Loucy (cell line): ENCODE results near the gene RBM8A.
A peak's percentile ranks its signal among the peaks of the same experiment; 100 is the strongest.

ENCODE experiments used
- H2AFZ ChIP-seq: fragments of 200-600 bp; sonication (generic); 2 replicates; pipeline ENCODE4 v1.6.0; 2016; ENCODE audit warnings: antibody characterized with exemption, mild to moderate bottlenecking, low read length, moderate library complexity
- H3F3A ChIP-seq: fragments of 200-600 bp; 2 replicates; pipeline ENCODE4 v1.6.0; 2016; ENCODE audit warnings: antibody characterized with exemption, low read depth, mild to moderate bottlenecking
- H3K27me3 ChIP-seq: fragments of 200-600 bp; sonication (generic); 2 replicates; pipeline ENCODE4 v1.6.1; 2014; ENCODE audit warnings: low read length, mild to moderate bottlenecking; ENCODE audit not compliant: insufficient read depth, poor library complexity, severe bottlenecking
- H3K36me3 ChIP-seq: fragments of 200-600 bp; sonication (generic); 2 replicates; pipeline ENCODE4 v1.6.1; 2016; ENCODE audit warnings: low read length; ENCODE audit not compliant: insufficient read depth
- H3K4me1 ChIP-seq: fragments of 200-600 bp; sonication (generic); 2 replicates; pipeline ENCODE4 v1.5.1; 2014; ENCODE audit warnings: low read length, mild to moderate bottlenecking; ENCODE audit not compliant: insufficient read depth, poor library complexity, severe bottlenecking
- H3K4me2 ChIP-seq: fragments of 200-600 bp; sonication (generic); 2 replicates; pipeline ENCODE4 v1.6.0; 2014; ENCODE audit warnings: antibody characterized with exemption, low read length, low read depth, mild to moderate bottlenecking; ENCODE audit not compliant: poor library complexity, severe bottlenecking
- H3K4me3 ChIP-seq: fragments of 200-600 bp; sonication (generic); 2 replicates; pipeline ENCODE4 v1.5.1; 2014; ENCODE audit warnings: low read length, mild to moderate bottlenecking, mixed read lengths; ENCODE audit not compliant: poor library complexity, severe bottlenecking
- H3K79me2 ChIP-seq: fragments of 200-600 bp; sonication (generic); 2 replicates; pipeline ENCODE4 v1.6.1; 2014; ENCODE audit warnings: low read length; ENCODE audit not compliant: insufficient read depth
- H3K9ac ChIP-seq: fragments of 200-600 bp; sonication (generic); 2 replicates; pipeline ENCODE4 v1.6.0; 2014; ENCODE audit warnings: mild to moderate bottlenecking, low read depth, low read length, moderate library complexity; ENCODE audit not compliant: poor library complexity, severe bottlenecking
- H3K9me2 ChIP-seq: fragments of 200-600 bp; sonication (generic); replicated peaks from 2 replicates; pipeline ENCODE4 v1.6.1; 2016; ENCODE audit warnings: low read depth, low read length, mixed read lengths
- H3K9me3 ChIP-seq: fragments of 200-600 bp; sonication (generic); 2 replicates; pipeline ENCODE4 v1.6.1; 2014; ENCODE audit warnings: mild to moderate bottlenecking, antibody characterized with exemption, low read length, low read depth; ENCODE audit not compliant: insufficient read depth
- H4K20me1 ChIP-seq: fragments of 200-600 bp; sonication (generic); 2 replicates; pipeline ENCODE4 v1.6.0; 2014; ENCODE audit warnings: antibody characterized with exemption, low read length, mild to moderate bottlenecking; ENCODE audit not compliant: insufficient read depth, poor library complexity, severe bottlenecking
- CTCF ChIP-seq: fragments of 200-600 bp; sonication (generic); conservative IDR thresholded peaks from 2 replicates; pipeline ENCODE4 v1.5.1; 2014; ENCODE audit warnings: mild to moderate bottlenecking, antibody characterized with exemption, low read length
- EZH2phosphoT487 ChIP-seq: fragments of 200-600 bp; IDR thresholded peaks from 2 replicates; pipeline ENCODE4 v1.6.1; 2018; ENCODE audit warnings: antibody characterized with exemption, mild to moderate bottlenecking, moderate library complexity, borderline replicate concordance

RBM8A gene

GRCh38 chr1:145958734-145959133 lies 31.4 kb upstream of the RBM8A start:
- H3K9me2 ChIP-seq: no peaks in the 10 kb centered on the region
- peaks cover 17% of the 10 kb centered on the region for H4K20me1 ChIP-seq
- no peaks in the 10 kb centered on the region for H3K36me3 ChIP-seq
- 0 out of 2 replicates have a peak, but pooled peaks cover 8% of the 10 kb centered on the region for H3F3A ChIP-seq
- H3K79me2 ChIP-seq: peaks cover 67% of the 10 kb centered on the region
- no peaks in the 10 kb centered on the region for H3K27me3 ChIP-seq
- TF ChIP-seq CTCF: no peak
- no peak for TF ChIP-seq EZH2phosphoT487
- H3K4me2 ChIP-seq: peak overlapping the region; percentile 83
- H3K4me3 ChIP-seq: peak overlapping the region; percentile 79
- H3K4me1 ChIP-seq: peaks cover 68% of the 10 kb centered on the region
- H2AFZ ChIP-seq: no peak overlapping the region
- no peaks in the 10 kb centered on the region for H3K9me3 ChIP-seq
- peak overlapping the region; percentile 86 for H3K9ac ChIP-seq

GRCh38 chr1:145957443-145958319 lies 30.4 kb upstream of the RBM8A start, which contains the start of gene LIX1L:
Gene LIX1L, minus strand, starts transcription at chr1:145958017. Its CDS starts 90 bp downstream, at chr1:145957927.
- Histone ChIP-seq H3K4me1 (peaks cover 63% of the 10 kb centered on the region), H3K4me3 (peak within 1 kb of the TSS; percentile 79), H3K27me3 (no peaks in the 10 kb centered on the region), H3F3A (0 out of 2 replicates have a peak, but pooled peaks cover under 1% of the 10 kb centered on the region), H4K20me1 (peaks cover 17% of the 10 kb centered on the region), H2AFZ (peak within 1 kb of the TSS; percentile 80), H3K79me2 (peaks cover 71% of the 10 kb centered on the region), H3K9me3 (no peaks in the 10 kb centered on the region), H3K9ac (peak within 1 kb of the TSS; percentile 86), H3K4me2 (peak within 1 kb of the TSS; percentile 91), H3K9me2 (no peaks in the 10 kb centered on the region), H3K36me3 (no peaks in the 10 kb centered on the region)
- TF ChIP-seq EZH2phosphoT487: no peak

GRCh38 chr1:145956781-145957442 lies 29.6 kb upstream of the RBM8A start:
- Histone ChIP-seq H3F3A (no peaks in the 10 kb centered on the region), H3K79me2 (peaks cover 74% of the 10 kb centered on the region), H3K9me3 (no peaks in the 10 kb centered on the region), H3K27me3 (no peaks in the 10 kb centered on the region), H3K4me3 (peak overlapping the region; percentile 79), H3K9me2 (no peaks in the 10 kb centered on the region), H3K4me2 (peak overlapping the region; percentile 91), H3K36me3 (no peaks in the 10 kb centered on the region), H3K9ac (peak overlapping the region; percentile 79), H3K4me1 (peaks cover 64% of the 10 kb centered on the region), H4K20me1 (peaks cover 17% of the 10 kb centered on the region), H2AFZ (peak overlapping the region; percentile 80)
- TF ChIP-seq CTCF (no peak), EZH2phosphoT487 (no peak)
